Esophagus muscularis mucosa (tissue), 4 donors: Measurements from ENCODE around the gene POLR2C.

ENCODE experiments used
- CTCF ChIP-seq, 3 experiments: fragments of 200-600 bp in 2 of 3; fragments of 450-650 bp in 1 of 3; sonication (generic) in 2 of 3; IDR thresholded peaks; one replicate each; pipeline ENCODE4 v1.5.1; 2017 to 2019; ENCODE audit warnings: antibody characterized with exemption in 3 of 3, mild to moderate bottlenecking in 2 of 3, moderate library complexity in 1 of 3
- EP300 ChIP-seq: sonication (generic); formaldehyde crosslinking; IDR thresholded peaks from one replicate; pipeline ENCODE4 v1.6.1; 2017; ENCODE audit warnings: antibody characterized with exemption
- POLR2A ChIP-seq: fragments of 450-650 bp; IDR thresholded peaks from one replicate; pipeline ENCODE4 v1.6.1; 2017; ENCODE audit warnings: antibody characterized with exemption, moderate library complexity, mild to moderate bottlenecking, low read depth
- POLR2AphosphoS5 ChIP-seq, 2 donors: sonication (generic); formaldehyde crosslinking; IDR thresholded peaks; one replicate each; pipeline ENCODE4 v1.6.1; 2017; ENCODE audit warnings: antibody characterized with exemption in 2 of 2

DNA sequence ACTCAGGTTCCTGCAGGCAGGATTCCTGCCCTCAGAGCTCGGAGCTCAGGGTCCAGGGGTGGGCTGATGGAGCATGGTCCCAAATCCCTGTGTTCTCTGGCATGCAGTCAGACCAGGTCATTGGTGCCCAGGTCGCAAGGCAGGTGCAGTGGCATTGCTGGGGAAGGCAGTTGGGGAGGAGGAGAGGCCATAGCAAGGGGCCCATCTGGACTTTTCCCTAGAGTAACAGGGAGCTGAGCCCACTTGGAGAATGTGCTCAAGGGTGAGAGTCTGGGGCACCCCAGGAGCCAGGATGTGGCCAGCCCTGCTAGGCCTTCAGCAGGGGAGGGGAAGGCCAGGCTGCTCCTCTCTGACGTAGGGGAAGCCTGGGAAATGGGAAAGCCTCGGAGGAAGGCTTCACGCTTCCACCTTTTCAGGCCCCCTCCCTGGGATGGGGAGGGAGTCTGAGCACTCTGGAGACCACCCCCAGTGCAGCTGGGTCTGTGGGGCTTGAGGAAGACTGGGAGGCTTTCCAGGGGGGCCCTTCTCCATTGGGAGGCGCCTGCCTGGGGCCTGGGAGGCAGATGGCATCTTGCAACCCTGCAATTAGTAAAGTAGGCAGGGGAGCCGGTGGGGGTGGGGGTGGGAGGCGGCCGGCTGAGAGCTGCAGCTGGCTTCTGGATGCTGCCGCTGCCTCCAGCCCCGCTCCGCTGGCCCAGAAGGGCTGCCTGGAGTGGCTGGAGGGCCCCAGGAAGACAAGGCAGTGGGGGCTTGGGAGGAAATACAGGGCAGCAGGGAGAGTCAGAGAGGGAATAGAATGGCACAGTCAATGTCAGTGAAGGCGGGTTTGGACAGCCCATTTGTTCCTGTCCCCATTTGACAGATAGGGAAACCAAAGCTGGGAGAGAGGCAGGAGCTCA, 44.9 kb downstream of the POLR2C start:
- no peak for TF ChIP-seq CTCF (IDR thresholded peaks at IDR 0.05)
- no peak for TF ChIP-seq POLR2A
- TF ChIP-seq EP300: no peak
- TF ChIP-seq POLR2AphosphoS5 (IDR thresholded peaks at IDR 0.05): no peak
